ENCODE results near the gene FOXO6. TPM values are rescaled to one million over a fixed set of nuclear protein-coding genes. Genes with fewer than 3 reads are reported as not detected.
A peak's percentile ranks its signal among the peaks of the same experiment; 100 is the strongest.

Gene FOXO6
- polyA plus RNA-seq, 1 donor (not counting 4 experiments of a cell fraction or from before 2014, with no cell fraction given): not detected

DNA sequence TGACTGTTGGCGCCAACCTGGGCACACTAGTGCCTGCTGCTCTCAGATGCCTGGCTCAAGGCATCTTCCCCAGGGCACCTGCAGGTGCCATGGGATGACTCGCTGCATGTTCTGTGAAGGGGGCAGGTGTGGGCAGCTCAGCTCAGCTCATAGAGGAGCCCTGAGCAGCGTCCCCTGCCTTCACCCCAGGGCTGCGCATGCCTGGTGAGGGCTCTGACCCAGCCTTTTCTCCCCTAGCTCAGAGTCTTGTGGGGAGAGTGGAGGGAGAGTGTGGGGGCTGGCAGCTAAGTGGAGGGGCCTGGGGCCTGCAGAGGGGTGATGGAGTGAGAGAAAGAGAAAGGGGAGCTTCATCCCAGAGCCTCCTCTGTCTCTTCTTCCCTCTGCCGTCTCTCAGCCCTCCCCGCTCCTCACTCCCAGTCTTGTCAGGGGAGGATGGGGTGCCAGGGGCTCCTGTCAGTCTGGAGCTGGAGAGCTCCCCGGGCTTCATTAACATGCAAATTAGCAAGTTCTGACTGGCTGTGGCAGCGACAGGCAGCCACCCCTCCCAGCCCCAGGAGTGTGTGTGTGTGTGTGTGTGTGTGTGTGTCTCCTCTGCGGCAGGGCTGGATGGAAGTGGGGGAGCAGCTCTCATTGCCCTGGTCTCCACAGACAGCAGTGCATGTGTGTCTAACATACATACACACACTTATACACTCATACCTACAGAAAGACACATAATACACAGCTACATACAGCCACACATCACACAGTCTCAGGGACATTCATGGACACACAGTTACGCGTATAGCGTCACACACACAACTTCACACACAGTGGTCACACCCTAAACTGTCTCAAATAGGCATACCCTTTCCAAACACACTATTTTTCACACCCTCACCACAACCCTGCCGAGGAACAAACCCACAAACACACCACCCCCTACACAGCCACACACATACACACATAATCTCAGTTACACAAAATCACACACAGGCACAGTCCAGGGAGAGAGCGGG lies 34.0 kb downstream of the FOXO6 start:
- Histone ChIP-seq H3K27ac (ENCODE audit: control insufficient read depth, insufficient read depth, low read length) (no peak overlapping the region), H2AFZ (ENCODE audit: control insufficient read depth, low read length) (no peak overlapping the region), H3K4me2 (ENCODE audit: control insufficient read depth, extremely low read depth, insufficient read depth, low read depth, low read length) (no peak overlapping the region), H3K27me3 (ENCODE audit: control insufficient read depth, extremely low read depth, insufficient read depth, low read length) (peaks cover 52% of the 10 kb centered on the region), H3K4me3 (ENCODE audit: control insufficient read depth in 2 of 3, extremely low read depth in 1 of 3, insufficient read depth in 2 of 3, low read depth in 1 of 3, low read length in 3 of 3) (no peak overlapping the region), H3K36me3 (ENCODE audit: control insufficient read depth in 2 of 2, extremely low read depth in 1 of 2, insufficient read depth in 2 of 2, low read length in 2 of 2) (no peaks in the 10 kb centered on the region), H3K9me3 (ENCODE audit: control insufficient read depth, low read depth, low read length) (no peaks in the 10 kb centered on the region), H3K9ac (ENCODE audit: control insufficient read depth, extremely low read depth, insufficient read depth, low read length) (no peak overlapping the region), H3K79me2 (ENCODE audit: control insufficient read depth, insufficient read depth, low read length) (no peaks in the 10 kb centered on the region), H4K20me1 (ENCODE audit: control insufficient read depth, extremely low read depth, insufficient read depth, low read length) (no peaks in the 10 kb centered on the region), H3K9me1 (ENCODE audit: control insufficient read depth, extremely low read depth, insufficient read depth, low read length) (no peaks in the 10 kb centered on the region), H3K4me1 (ENCODE audit: control insufficient read depth, extremely low read depth, insufficient read depth, low read length) (no peaks in the 10 kb centered on the region)
- no peak for FAIRE-seq
- DNase-seq (ENCODE audit: low read depth, low spot score): no peak
- no peak for TF ChIP-seq EZH2 (IDR thresholded peaks at IDR 0.05; ENCODE audit: low read length)
- TF ChIP-seq, protein P1, sequence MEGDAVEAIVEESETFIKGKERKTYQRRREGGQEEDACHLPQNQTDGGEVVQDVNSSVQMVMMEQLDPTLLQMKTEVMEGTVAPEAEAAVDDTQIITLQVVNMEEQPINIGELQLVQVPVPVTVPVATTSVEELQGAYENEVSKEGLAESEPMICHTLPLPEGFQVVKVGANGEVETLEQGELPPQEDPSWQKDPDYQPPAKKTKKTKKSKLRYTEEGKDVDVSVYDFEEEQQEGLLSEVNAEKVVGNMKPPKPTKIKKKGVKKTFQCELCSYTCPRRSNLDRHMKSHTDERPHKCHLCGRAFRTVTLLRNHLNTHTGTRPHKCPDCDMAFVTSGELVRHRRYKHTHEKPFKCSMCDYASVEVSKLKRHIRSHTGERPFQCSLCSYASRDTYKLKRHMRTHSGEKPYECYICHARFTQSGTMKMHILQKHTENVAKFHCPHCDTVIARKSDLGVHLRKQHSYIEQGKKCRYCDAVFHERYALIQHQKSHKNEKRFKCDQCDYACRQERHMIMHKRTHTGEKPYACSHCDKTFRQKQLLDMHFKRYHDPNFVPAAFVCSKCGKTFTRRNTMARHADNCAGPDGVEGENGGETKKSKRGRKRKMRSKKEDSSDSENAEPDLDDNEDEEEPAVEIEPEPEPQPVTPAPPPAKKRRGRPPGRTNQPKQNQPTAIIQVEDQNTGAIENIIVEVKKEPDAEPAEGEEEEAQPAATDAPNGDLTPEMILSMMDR (optimal IDR thresholded peaks at IDR 0.05 in 1 of 3, IDR thresholded peaks at IDR 0.05 in 1 of 3, conservative IDR thresholded peaks at IDR 0.05 in 1 of 3; ENCODE audit: extremely low read depth in 1 of 3, insufficient read depth in 2 of 3, low read length in 3 of 3): peak; percentile 0 to 11 (median 8)
- dilution Hi-C loops (cut with MboI; ENCODE audit: extremely low pct_ligation_motif_present, low sequenced_read_pairs): no loop called here

DNA sequence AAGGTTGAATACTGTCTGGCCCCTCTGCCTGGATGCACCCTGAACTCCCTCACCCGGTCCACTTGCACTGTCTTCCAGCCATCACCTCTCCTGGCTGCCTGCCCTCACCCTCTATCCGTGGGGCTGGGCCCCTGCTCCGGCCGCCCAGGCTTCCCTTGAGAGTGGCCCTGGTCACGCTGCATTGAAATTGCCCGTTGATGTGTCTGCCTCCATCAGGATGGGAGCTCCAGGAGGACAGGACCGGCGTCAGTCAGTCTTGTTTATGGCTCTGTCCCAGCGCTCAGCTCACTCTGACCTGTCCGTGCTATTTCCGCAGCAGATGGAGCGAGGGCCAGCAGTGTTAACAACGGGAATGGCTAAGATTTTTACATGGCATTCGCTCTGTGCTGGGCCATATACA lies 34.9 kb downstream of the FOXO6 start:
- no peak overlapping the region for H3K27ac ChIP-seq (ENCODE audit: control insufficient read depth, insufficient read depth, low read length)
- no peak overlapping the region for H3K4me3 ChIP-seq (ENCODE audit: control insufficient read depth in 2 of 3, extremely low read depth in 1 of 3, insufficient read depth in 2 of 3, low read depth in 1 of 3, low read length in 3 of 3)
- no peaks in the 10 kb centered on the region for H4K20me1 ChIP-seq (ENCODE audit: control insufficient read depth, extremely low read depth, insufficient read depth, low read length)
- FAIRE-seq: no peak
- dilution Hi-C loops (cut with MboI; ENCODE audit: extremely low pct_ligation_motif_present, low sequenced_read_pairs): no loop called here
- no peaks in the 10 kb centered on the region for H3K79me2 ChIP-seq (ENCODE audit: control insufficient read depth, insufficient read depth, low read length)
- H3K9me3 ChIP-seq (ENCODE audit: control insufficient read depth, low read depth, low read length): no peaks in the 10 kb centered on the region
- TF ChIP-seq, protein P1 (optimal IDR thresholded peaks at IDR 0.05 in 1 of 3, IDR thresholded peaks at IDR 0.05 in 1 of 3, conservative IDR thresholded peaks at IDR 0.05 in 1 of 3; ENCODE audit: extremely low read depth in 1 of 3, insufficient read depth in 2 of 3, low read length in 3 of 3): no peak
- TF ChIP-seq EZH2 (IDR thresholded peaks at IDR 0.05; ENCODE audit: low read length): no peak
- H3K36me3 ChIP-seq (ENCODE audit: control insufficient read depth in 2 of 2, extremely low read depth in 1 of 2, insufficient read depth in 2 of 2, low read length in 2 of 2): no peaks in the 10 kb centered on the region
- no peak overlapping the region for H3K9ac ChIP-seq (ENCODE audit: control insufficient read depth, extremely low read depth, insufficient read depth, low read length)
- no peak overlapping the region for H3K4me2 ChIP-seq (ENCODE audit: control insufficient read depth, extremely low read depth, insufficient read depth, low read depth, low read length)
- H2AFZ ChIP-seq (ENCODE audit: control insufficient read depth, low read length): no peak overlapping the region
- H3K9me1 ChIP-seq (ENCODE audit: control insufficient read depth, extremely low read depth, insufficient read depth, low read length): no peaks in the 10 kb centered on the region
- no peak for DNase-seq (ENCODE audit: low read depth, low spot score)
- H3K27me3 ChIP-seq (ENCODE audit: control insufficient read depth, extremely low read depth, insufficient read depth, low read length): peaks cover 44% of the 10 kb centered on the region
- no peaks in the 10 kb centered on the region for H3K4me1 ChIP-seq (ENCODE audit: control insufficient read depth, extremely low read depth, insufficient read depth, low read length)
